Measurements from ENCODE around the gene ACTRT2. TPM values are rescaled to one million over a fixed set of nuclear protein-coding genes. Genes with fewer than 3 reads are reported as not detected.
A peak's percentile ranks its signal among the peaks of the same experiment; 100 is the strongest.

ACTRT2 gene
- total and polyA plus RNA-seq, 11 donors: not detected

GRCh38 chr1:3022511-3022973 is 1.3 kb downstream of the ACTRT2 start:
- Histone ChIP-seq H3K9me3 (no peaks in the 10 kb centered on the region), H3K4me3 (no peak overlapping the region), H3K27ac (no peak overlapping the region), H3K27me3 (peaks cover 0 to 4% (median 0%) of the 10 kb centered on the region in 9 donors), H3K4me1 (no peaks in the 10 kb centered on the region), H3K36me3 (no peaks in the 10 kb centered on the region)
- intact Hi-C loops (cut with DNase I): no loop called here
- 89 to 96% (median 93%) methylated on average over 15 to 18 of the region's 18 CpGs for WGBS, 4 donors
- no peak for ATAC-seq
- no peak for TF ChIP-seq POLR2A (IDR thresholded peaks at IDR 0.05)
- no peak for TF ChIP-seq CTCF (IDR thresholded peaks at IDR 0.05)
- no peak for DNase-seq

GRCh38 chr1:3022976-3023375 is 1.7 kb downstream of the ACTRT2 start:
- no peaks in the 10 kb centered on the region for H3K36me3 ChIP-seq
- intact Hi-C loops (cut with DNase I): no loop called here
- no peak for TF ChIP-seq POLR2A (IDR thresholded peaks at IDR 0.05)
- TF ChIP-seq CTCF (IDR thresholded peaks at IDR 0.05): no peak
- H3K27me3 ChIP-seq: peaks cover 0 to 8% (median 0%) of the 10 kb centered on the region in 9 donors
- H3K9me3 ChIP-seq: no peaks in the 10 kb centered on the region
- no peak overlapping the region for H3K27ac ChIP-seq
- DNase-seq (no peak), ATAC-seq (no peak)
- H3K4me3 ChIP-seq: no peak overlapping the region
- WGBS, 4 donors: 69 to 74% (median 70%) methylated on average over 14 of the region's 14 CpGs
- H3K4me1 ChIP-seq: no peaks in the 10 kb centered on the region

GRCh38 chr1:3024019-3024418 is 2.8 kb downstream of the ACTRT2 start:
- TF ChIP-seq CTCF (IDR thresholded peaks at IDR 0.05) (peak in 3 of 12 donors; percentile 16 to 46 (median 38)), POLR2A (IDR thresholded peaks at IDR 0.05) (no peak)
- DNase-seq (no peak), ATAC-seq (no peak)
- Histone ChIP-seq H3K9me3 (no peaks in the 10 kb centered on the region), H3K36me3 (no peaks in the 10 kb centered on the region), H3K27me3 (peaks cover 0 to 19% (median 0%) of the 10 kb centered on the region in 9 donors), H3K4me1 (no peaks in the 10 kb centered on the region), H3K27ac (no peak overlapping the region), H3K4me3 (no peak overlapping the region)
- intact Hi-C loops (cut with DNase I): no loop called here
- WGBS, 4 donors: 78 to 83% (median 81%) methylated on average over 9 of the region's 9 CpGs

GRCh38 chr1:3024588-3024987 is 3.3 kb downstream of the ACTRT2 start:
- Histone ChIP-seq H3K27ac (no peak overlapping the region), H3K9me3 (no peaks in the 10 kb centered on the region), H3K4me1 (no peaks in the 10 kb centered on the region), H3K27me3 (peaks cover 0 to 24% (median 5%) of the 10 kb centered on the region in 9 donors), H3K36me3 (no peaks in the 10 kb centered on the region), H3K4me3 (no peak overlapping the region)
- no peak for TF ChIP-seq POLR2A (IDR thresholded peaks at IDR 0.05)
- intact Hi-C loops (cut with DNase I): no loop called here
- 85 to 90% (median 87%) methylated on average over 11 of the region's 11 CpGs for WGBS, 4 donors
- peak in 1 of 5 donors; percentile 10 for DNase-seq
- no peak for ATAC-seq

GRCh38 chr1:3026124-3026523 is 4.9 kb downstream of the ACTRT2 start:
- H3K4me1 ChIP-seq: no peaks in the 10 kb centered on the region
- 91 to 96% (median 93%) methylated on average over 1 of the region's 1 CpG for WGBS, 4 donors
- TF ChIP-seq POLR2A (IDR thresholded peaks at IDR 0.05) (no peak), CTCF (IDR thresholded peaks at IDR 0.05) (no peak)
- intact Hi-C loops (cut with DNase I): no loop called here
- no peaks in the 10 kb centered on the region for H3K36me3 ChIP-seq
- H3K4me3 ChIP-seq: no peak overlapping the region
- no peak for ATAC-seq
- no peaks in the 10 kb centered on the region for H3K9me3 ChIP-seq
- DNase-seq: no peak
- H3K27me3 ChIP-seq: peaks cover 0 to 33% (median 11%) of the 10 kb centered on the region in 9 donors
- no peak overlapping the region for H3K27ac ChIP-seq
